OCI-LY7 (cell line): ENCODE data around the gene KRT80. TPM values are rescaled to one million over a fixed set of nuclear protein-coding genes. Genes with fewer than 3 reads are reported as not detected.

ENCODE experiments used
- BruUV-seq: library from RNA; stranded (reverse); fragments of 400-500 nt; replicated peaks from 2 replicates; lab custom pipeline; 2021; lab: Mats Ljungman, UMichigan
- CTCF ChIA-PET: fragments of 300-600 bp; sonication (Branson Sonifier 250); formaldehyde crosslinking; loops from one replicate; lab custom pipeline; 2022; ENCODE audit warnings: antibody characterized with exemption; ENCODE audit not compliant: unreplicated experiment; lab: Charles Lee
- POLR2A ChIA-PET: fragments of 300-600 bp; sonication (Branson Sonifier 250); formaldehyde crosslinking; loops from one replicate; lab custom pipeline; 2022; ENCODE audit warnings: antibody characterized with exemption; lab: Charles Lee
- DNase-seq: peaks from one replicate; pipeline ENCODE4 v3.0.0-alpha.2; 2015; ENCODE audit warnings: low spot score
- H2AFZ ChIP-seq: fragments of 200-600 bp; sonication (generic), shearing (Covaris generic); 2 replicates; pipeline ENCODE4 v1.6.1; 2014; ENCODE audit warnings: mild to moderate bottlenecking, antibody characterized with exemption, low read length, moderate library complexity
- H3K27ac ChIP-seq: fragments of 200-600 bp; sonication (generic); 2 replicates; pipeline ENCODE4 v1.5.1; 2014; ENCODE audit warnings: mixed run types, low read depth, mild to moderate bottlenecking, moderate library complexity, low read length, inconsistent platforms; ENCODE audit not compliant: poor library complexity, severe bottlenecking
- H3K36me3 ChIP-seq: fragments of 200-600 bp; sonication (generic); 2 replicates; pipeline ENCODE4 v1.6.1; 2014; ENCODE audit warnings: mild to moderate bottlenecking, antibody characterized with exemption, low read length, moderate library complexity, mixed read lengths; ENCODE audit not compliant: insufficient read depth
- H3K4me1 ChIP-seq: fragments of 200-600 bp; sonication (generic); 2 replicates; pipeline ENCODE4 v1.5.1; 2014; ENCODE audit warnings: mild to moderate bottlenecking, low read length; ENCODE audit not compliant: insufficient read depth, poor library complexity, severe bottlenecking
- H3K4me2 ChIP-seq: fragments of 200-600 bp; sonication (generic); 2 replicates; pipeline ENCODE4 v1.6.1; 2014; ENCODE audit warnings: mild to moderate bottlenecking, low read length
- H3K4me3 ChIP-seq: fragments of 200-600 bp; sonication (generic); 2 replicates; pipeline ENCODE4 v1.5.1; 2014; ENCODE audit warnings: mild to moderate bottlenecking, low read depth, low read length; ENCODE audit not compliant: poor library complexity, severe bottlenecking
- H3K79me2 ChIP-seq: fragments of 200-600 bp; sonication (generic); 2 replicates; pipeline ENCODE4 v1.6.1; 2016; ENCODE audit warnings: low read depth, mild to moderate bottlenecking, low read length, moderate library complexity, mixed read lengths; ENCODE audit not compliant: insufficient read depth
- H3K9me2 ChIP-seq: fragments of 200-600 bp; sonication (generic); 2 replicates; pipeline ENCODE4 v1.6.1; 2016; ENCODE audit warnings: mild to moderate bottlenecking, low read length, mixed read lengths; ENCODE audit not compliant: insufficient read depth
- H3K9me3 ChIP-seq: fragments of 200-600 bp; sonication (generic); 2 replicates; pipeline ENCODE4 v1.6.1; 2014; ENCODE audit warnings: mild to moderate bottlenecking, mixed run types, low read length, mixed read lengths
- H4K20me1 ChIP-seq: fragments of 200-600 bp; sonication (generic); 2 replicates; pipeline ENCODE4 v1.6.1; 2014; ENCODE audit warnings: mild to moderate bottlenecking, antibody characterized with exemption, low read length, moderate library complexity, mixed read lengths; ENCODE audit not compliant: insufficient read depth
- EZH2phosphoT487 ChIP-seq: fragments of 200-600 bp; sonication (generic); IDR thresholded peaks from 2 replicates; pipeline ENCODE4 v1.6.1; 2018; ENCODE audit warnings: low read depth, borderline replicate concordance, mild to moderate bottlenecking, mixed run types, antibody characterized with exemption, low read length, moderate library complexity, mixed read lengths
- intact Hi-C: fragments of 100-400 bp; cut with micrococcal nuclease; formaldehyde crosslinking; loops from one replicate; pipeline ENCODE4 v1.10.0; 2022; ENCODE audit not compliant: unreplicated experiment
- total RNA-seq, 2 experiments: library from RNA; depleted of rRNA in 1 of 2; stranded (reverse); fragments of >200 nt in 1 of 2; shearing (Covaris generic) in 1 of 2; gene quantifications; 2 replicates each; pipeline ENCODE4 v1.2.3, GENCODE V29; 2014 to 2022
- TF ChIP-seq, protein P1 (sequence below): fragments of 200-600 bp; sonication (generic); conservative IDR thresholded peaks from 2 replicates; pipeline ENCODE4 v1.5.1; 2014; ENCODE audit warnings: mild to moderate bottlenecking, antibody characterized with exemption, low read length, moderate library complexity, mixed read lengths

The KRT80 gene
- total RNA-seq, 2 experiments from 2014 or later = not detected

DNA sequence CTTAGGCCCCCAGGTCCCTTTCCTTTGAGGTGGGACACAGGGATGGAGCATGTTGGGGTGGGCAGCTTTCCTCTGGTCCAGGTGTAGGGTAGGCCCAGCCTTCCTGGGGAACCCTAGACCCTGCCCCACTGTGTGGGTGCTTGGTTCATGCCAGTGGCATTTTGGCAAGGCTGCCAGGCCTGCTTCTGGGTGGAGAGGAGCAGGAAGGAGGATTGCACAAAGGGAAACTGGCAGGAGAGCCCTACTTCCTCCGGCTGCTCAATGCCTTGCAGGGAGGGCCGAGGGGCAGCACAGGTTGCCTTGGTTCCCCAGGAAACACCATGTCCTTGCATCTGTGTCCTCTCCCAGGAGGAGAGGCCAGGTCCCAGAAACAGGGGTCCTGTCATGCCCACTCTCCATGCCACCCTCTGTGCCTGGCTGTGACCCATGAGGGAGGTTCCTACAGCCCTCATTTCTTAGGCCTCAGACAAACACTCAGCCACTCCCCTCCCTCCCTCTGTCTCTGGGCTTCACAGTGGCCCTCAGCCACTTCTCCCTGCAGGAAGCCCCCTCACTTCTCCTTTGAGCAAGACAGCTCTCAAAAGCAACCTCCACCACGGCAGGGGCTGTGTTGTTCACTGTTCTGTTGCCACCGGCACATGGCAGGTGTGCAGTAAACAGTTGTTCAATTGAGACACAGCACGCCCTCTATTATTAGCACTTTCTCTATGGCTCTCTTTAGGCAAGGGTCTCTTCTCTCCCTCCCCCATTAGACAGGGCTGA lies 6.8 kb upstream of the KRT80 start:
- no peaks in the 10 kb centered on the region for H4K20me1 ChIP-seq
- TF ChIP-seq, protein P1, sequence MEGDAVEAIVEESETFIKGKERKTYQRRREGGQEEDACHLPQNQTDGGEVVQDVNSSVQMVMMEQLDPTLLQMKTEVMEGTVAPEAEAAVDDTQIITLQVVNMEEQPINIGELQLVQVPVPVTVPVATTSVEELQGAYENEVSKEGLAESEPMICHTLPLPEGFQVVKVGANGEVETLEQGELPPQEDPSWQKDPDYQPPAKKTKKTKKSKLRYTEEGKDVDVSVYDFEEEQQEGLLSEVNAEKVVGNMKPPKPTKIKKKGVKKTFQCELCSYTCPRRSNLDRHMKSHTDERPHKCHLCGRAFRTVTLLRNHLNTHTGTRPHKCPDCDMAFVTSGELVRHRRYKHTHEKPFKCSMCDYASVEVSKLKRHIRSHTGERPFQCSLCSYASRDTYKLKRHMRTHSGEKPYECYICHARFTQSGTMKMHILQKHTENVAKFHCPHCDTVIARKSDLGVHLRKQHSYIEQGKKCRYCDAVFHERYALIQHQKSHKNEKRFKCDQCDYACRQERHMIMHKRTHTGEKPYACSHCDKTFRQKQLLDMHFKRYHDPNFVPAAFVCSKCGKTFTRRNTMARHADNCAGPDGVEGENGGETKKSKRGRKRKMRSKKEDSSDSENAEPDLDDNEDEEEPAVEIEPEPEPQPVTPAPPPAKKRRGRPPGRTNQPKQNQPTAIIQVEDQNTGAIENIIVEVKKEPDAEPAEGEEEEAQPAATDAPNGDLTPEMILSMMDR = no peak
- no peak for TF ChIP-seq EZH2phosphoT487
- BruUV-seq = no TSS peak
- H3K9me2 ChIP-seq = no peaks in the 10 kb centered on the region
- H3K4me2 ChIP-seq = no peak overlapping the region
- no peaks in the 10 kb centered on the region for H3K79me2 ChIP-seq
- no peak overlapping the region for H3K4me3 ChIP-seq
- intact Hi-C loops = no loop called here
- no peak overlapping the region for H3K27ac ChIP-seq
- H3K4me1 ChIP-seq = no peaks in the 10 kb centered on the region
- H3K9me3 ChIP-seq = no peaks in the 10 kb centered on the region
- no peak for DNase-seq
- H2AFZ ChIP-seq = no peak overlapping the region
- no peaks in the 10 kb centered on the region for H3K36me3 ChIP-seq
- ChIA-PET POLR2A (interaction anchor here (0.6 kb wide), 1 partner anchor 52 kb away, joined by 3 read pairs; no protein-coding TSS in a partner anchor), CTCF (no interaction called here)

DNA sequence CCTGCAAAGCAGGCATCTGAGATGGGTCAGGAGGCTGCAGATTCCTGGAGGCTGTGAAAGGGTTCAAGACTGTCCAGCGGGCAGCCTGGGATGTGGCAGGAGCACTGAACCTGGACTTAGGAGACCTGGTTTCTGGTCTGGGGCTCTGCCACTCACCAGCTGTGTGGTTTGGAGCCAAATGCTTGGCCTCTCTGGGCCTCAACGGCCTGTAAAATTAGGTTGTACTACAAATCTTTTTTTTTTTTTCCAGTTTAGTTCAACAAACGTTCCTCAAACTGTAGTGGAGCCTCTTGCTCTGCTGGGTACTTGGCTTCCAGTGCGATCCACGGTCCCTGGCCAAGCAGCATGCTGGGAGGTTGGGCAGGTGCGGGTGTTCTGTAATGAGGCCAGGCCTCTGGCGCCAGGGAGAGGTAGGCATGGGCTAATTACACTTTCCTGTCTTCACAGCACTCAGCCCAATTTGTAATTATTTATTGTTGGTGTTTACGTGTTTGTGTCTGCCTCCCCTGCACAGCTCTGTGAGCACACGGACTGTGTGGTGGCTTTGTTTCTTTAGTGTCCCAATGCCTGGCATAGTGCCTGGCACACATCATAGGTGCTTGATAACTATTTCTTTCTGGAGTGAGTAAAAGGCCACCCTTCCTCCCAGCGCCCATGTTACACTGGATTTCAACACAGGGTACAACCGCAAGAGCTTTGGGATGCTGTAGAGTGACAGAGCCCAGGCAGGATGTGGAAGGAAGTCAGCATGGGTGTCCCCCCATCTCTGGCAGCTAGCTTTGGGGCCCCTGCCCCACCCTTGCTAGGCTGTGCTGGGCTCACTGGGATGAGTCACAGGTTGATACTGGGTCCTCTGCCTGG lies 5.8 kb upstream of the KRT80 start:
- H3K27ac ChIP-seq = no peak overlapping the region
- intact Hi-C loops = no loop called here
- POLR2A ChIA-PET = no interaction called here
- H3K9me3 ChIP-seq = no peaks in the 10 kb centered on the region
- H3K36me3 ChIP-seq = no peaks in the 10 kb centered on the region
- no peaks in the 10 kb centered on the region for H3K9me2 ChIP-seq
- no peak for DNase-seq
- H3K4me3 ChIP-seq = no peak overlapping the region
- no peaks in the 10 kb centered on the region for H3K4me1 ChIP-seq
- no peak overlapping the region for H3K4me2 ChIP-seq
- no peaks in the 10 kb centered on the region for H4K20me1 ChIP-seq
- H2AFZ ChIP-seq = no peak overlapping the region
- BruUV-seq = no TSS peak
- CTCF ChIA-PET = no interaction called here
- H3K79me2 ChIP-seq = no peaks in the 10 kb centered on the region
- no peak for TF ChIP-seq EZH2phosphoT487
- TF ChIP-seq, protein P1 = no peak
